Activated CD4-positive, CD25-positive, alpha-beta regulatory T cell treated with anti-CD3 and anti-CD28 coated beads, Interleukin-2, amount 50 U/mL, for 72 hours (primary cell): ENCODE results near the gene HSPA1A.
"Not testable (repeated sequence)": the region's sequence is repeated elsewhere in the genome, so short reads cannot be mapped to it uniquely, and the experiment has no call there.

Source experiments
- DNase-seq: peaks from one replicate; pipeline ENCODE4 v3.0.0; 2021

HSPA1A gene

DNA sequence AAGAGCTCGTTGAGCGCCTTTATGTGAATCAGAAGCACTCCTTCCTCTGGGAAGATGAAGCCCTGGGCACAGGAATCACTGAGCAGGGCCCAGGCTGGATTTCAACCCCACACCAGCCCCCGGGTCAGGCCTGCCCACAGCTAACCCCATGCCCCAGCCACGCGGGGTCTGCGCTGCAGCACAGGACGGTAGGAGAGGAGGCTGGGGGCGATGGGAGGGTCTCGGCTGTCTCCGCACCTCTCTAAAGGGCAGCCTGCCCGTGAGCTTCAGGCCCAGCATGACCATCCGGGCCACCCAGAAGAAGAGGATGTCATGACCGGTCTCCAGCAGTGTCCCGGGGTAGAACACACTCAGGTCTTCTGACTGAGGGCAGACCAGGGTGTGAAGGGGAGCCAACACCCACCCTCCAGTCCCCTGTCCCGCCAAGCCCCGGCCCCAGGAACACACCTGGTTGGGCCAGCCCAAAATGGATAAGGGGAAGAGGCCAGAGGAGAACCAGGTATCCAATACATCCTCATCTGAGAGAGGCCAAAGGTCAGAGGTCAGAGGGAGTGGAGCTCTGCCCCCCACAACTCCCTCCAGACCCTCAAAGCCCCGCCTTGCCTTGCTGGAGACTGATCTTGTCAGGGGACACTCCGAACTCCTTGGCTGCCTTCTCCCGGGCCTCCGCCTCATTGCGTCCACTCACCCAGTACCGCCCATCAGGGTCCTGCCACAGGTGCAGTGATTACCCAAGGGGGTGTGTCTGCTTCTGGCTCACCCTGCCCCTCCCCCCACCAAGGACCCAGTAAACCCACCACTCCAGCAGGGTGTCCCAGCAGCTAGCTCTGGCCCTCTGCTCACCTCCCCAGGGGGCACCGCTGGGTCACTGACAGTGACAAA is 33.9 kb upstream of the HSPA1A start:
- no peak for DNase-seq

- no peak for DNase-seq
These were observed 33.1 kb upstream of the HSPA1A start for GRCh38 chr6:31782126-31782855.

- DNase-seq = no peak
These were observed 31.0 kb upstream of the HSPA1A start for GRCh38 chr6:31784098-31784925.

DNA sequence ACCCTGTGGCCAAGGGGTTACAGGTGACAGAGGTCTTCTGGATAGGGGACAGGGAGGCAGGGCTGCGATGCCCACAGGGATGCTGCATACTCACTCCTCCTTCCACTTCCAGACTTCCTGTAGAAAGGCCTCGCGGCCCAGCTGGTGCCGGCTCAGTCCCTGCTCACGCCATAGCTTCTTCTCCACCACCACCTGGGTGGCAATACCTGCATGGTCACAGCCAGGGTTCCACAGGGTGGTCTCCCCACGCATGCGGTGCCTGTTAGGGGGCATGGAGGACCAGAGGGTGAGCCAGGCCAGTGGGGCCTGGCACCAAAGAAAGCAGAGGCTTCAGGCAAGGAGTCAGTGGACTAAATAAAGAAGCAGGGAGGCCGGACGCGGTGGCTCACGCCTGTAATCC is 29.9 kb upstream of the HSPA1A start:
- no peak for DNase-seq

DNA sequence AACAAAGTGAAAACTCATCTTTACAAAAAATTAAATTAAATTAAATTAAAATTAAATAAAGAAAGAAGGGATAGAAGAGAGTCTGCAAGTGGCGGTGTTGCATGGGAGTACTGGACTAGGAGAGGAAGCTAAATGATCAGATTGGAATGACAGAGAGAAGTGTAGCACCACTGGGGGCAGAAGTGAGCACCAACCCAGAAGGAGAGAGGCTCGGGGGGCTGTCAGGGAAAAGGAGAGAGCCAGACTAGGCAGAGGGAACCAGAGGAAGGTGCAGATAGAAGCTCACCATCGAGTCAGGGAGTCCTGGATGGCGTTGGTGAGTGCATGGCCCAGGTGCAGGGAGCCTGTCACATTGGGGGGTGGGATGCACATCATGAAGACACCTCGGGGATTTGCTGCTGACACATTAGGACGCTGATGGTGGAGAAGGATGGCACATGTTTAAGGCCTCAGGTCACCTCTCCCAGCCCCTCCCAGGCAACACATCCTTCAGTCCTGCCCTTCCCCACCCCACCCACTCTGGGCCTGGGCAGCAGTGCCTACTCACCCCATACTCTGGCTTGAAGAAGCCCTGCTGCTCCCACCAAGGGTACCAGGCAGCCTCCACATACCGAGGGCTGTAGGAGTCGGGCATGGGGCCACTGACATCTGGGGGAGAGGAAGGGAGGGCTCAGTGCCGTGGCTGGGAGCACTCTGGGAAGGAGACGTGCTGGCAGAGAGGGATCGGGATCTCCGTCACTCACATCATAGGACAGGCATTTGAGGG is 23.8 kb upstream of the HSPA1A start:
- DNase-seq = no peak

DNA sequence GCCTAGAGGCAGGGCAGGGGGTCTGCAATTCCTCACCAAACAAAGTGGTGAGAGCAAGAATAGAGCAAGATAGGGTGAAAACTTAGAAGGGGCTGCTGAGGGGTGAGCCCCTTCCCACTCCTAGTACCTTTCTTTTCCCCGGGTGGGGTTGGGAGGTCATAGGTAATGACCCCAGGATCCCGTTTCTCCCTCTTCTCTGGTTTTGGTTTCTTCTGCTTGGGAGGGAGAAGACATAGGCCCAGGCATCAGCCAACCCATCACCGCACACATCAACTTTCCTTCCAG is 23.3 kb upstream of the HSPA1A start:
- DNase-seq = no peak

GRCh38 chr6:31792761-31793171 is 22.6 kb upstream of the HSPA1A start:
- DNase-seq = no peak

DNA sequence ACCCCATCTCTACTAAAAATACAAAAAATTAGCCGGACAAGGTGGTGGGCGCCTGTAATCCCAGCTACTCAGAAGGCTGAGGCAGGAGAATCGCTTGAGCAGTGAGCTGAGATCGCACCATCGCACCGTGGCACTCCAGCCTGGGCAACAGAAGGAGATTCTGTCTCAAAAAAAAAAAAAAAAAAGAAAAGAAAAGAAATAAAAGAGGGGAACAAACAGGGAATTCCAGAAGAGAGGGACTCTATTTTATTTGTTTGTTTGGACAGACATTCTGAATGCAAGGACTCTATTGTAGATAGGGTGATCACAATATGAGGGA is 21.5 kb upstream of the HSPA1A start:
- not testable (repeated sequence) for DNase-seq

DNA sequence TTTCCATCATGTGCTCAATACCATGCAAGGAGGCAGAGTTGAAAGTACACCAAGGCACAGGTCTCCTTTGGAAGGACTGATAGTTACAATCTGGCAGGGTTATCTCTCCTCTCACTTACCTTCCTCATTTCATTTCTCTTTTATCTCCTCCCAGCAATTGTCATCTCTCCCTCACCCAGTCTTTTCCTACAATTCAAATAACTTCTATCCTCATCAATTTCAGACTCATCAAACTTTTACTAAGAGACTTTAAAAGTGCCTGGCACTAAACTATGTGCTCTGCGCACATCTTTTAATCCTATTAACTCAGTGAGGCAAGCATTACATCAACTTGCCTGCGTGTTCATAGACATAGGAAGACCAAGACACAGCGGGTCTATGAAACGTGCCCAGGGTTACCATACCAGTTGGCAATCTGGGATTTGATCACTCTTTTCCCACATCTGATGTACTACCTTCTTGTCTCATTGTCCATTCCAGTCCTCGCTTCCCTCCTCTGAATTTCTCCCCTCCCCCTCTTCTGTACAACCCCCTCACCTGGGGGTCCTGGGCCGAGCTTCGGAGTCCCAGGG is 21.0 kb upstream of the HSPA1A start:
- DNase-seq = no peak

GRCh38 chr6:31794866-31795615 is 20.3 kb upstream of the HSPA1A start:
- DNase-seq = no peak

GRCh38 chr6:31795616-31796298 is 19.6 kb upstream of the HSPA1A start, which contains the start of gene VARS1:
VARS1 (minus strand) TSS chr6:31795752; CDS start chr6:31795217, 535 bp downstream.
- peak; percentile 89 for DNase-seq

DNA sequence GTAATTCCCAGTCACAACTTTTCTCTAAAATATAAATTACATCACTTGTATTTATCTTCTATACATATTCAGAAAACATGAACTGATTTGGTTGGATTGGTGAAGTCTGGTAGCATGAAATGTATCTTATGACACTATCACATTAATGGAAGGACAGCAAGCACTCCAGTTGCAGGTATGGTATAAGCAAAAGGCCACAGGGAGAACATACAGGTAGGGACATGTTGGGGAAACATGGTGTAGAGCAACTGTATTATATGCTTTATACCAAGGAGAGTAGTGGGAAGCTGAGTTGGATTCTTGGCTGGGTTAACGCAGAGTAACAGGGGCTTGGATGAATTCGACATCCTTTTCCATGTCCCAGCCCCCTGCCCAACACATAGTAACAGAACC is 18.4 kb upstream of the HSPA1A start:
- DNase-seq = no peak

GRCh38 chr6:31797588-31797987 is 17.8 kb upstream of the HSPA1A start:
- no peak for DNase-seq

- no peak for DNase-seq
These were observed 15.6 kb upstream of the HSPA1A start for GRCh38 chr6:31799781-31800180.

GRCh38 chr6:31801031-31801927 is 14.1 kb upstream of the HSPA1A start:
- not testable (repeated sequence) for DNase-seq

- no peak for DNase-seq
These were observed 9.3 kb upstream of the HSPA1A start for GRCh38 chr6:31805939-31806469.

- peak; percentile 97 for DNase-seq
These were observed 8.7 kb upstream of the HSPA1A start, which contains the start of gene LSM2 for GRCh38 chr6:31806470-31807272. LSM2 (minus strand) TSS chr6:31806966; CDS start chr6:31806757, 209 bp downstream.

- not testable (repeated sequence) for DNase-seq
These were observed 6.7 kb upstream of the HSPA1A start for GRCh38 chr6:31808599-31808998.

- DNase-seq = no peak
These were observed 3.7 kb upstream of the HSPA1A start for GRCh38 chr6:31811645-31812044.
